ENCODE results near the gene MAP2K7.
"Not testable (repeated sequence)": the region's sequence is repeated elsewhere in the genome, so short reads cannot be mapped to it uniquely, and the experiment has no call there.

The MAP2K7 gene

DNA sequence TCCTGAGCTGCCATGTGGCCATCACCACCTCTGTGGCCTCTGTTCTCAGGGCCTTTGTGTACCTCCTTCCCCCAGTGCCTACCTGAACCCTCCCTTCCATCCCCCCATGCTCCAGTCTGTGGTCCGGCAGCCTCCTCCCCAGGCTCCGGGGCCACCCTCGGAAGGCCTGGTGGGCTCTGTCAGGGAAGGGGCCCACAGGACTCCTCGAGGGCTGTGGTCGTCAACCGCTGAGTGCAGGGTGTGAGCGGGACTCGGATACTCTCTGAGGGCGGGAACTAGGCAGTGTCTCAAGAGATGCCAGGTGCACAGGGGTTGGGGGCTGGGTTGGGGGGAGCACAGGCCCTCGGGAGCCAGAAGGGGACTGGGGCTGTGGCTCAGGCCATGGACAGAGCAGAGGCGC lies 3.9 kb downstream of the MAP2K7 start:
- no peak for DNase-seq (ENCODE audit: low read depth in 2 of 2)

DNA sequence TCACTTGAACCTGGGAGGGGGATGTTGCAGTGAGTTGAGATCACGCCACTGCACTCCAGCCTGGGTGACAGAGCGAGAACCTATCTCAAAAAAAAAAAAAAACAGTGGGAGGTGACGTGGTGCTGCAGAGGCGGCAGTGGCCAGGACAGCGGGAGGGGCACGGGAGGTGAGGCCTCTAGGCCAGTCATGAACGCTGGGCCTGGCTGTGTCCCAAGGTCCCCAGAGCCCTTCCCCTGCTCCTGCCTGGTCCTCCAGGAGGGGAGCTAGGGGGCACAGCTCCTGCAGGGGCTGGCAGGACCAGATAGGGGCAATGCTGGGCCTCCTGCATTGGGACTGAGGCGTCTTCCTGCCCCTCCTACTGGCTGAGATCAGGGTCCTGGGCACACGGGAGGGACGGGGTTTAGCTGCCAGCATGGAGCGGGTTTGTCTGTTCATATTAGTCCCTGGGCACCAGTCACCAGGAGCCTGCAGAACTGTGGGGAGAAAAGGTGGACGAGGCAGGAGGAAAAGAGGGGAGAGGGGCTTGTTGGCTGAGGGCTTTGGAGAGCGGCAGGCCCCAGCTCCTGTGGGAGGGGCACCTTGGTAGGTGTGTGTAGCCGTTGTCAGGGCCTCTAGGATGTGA lies 4.5 kb downstream of the MAP2K7 start:
- DNase-seq (ENCODE audit: low read depth in 2 of 2) = no peak

DNA sequence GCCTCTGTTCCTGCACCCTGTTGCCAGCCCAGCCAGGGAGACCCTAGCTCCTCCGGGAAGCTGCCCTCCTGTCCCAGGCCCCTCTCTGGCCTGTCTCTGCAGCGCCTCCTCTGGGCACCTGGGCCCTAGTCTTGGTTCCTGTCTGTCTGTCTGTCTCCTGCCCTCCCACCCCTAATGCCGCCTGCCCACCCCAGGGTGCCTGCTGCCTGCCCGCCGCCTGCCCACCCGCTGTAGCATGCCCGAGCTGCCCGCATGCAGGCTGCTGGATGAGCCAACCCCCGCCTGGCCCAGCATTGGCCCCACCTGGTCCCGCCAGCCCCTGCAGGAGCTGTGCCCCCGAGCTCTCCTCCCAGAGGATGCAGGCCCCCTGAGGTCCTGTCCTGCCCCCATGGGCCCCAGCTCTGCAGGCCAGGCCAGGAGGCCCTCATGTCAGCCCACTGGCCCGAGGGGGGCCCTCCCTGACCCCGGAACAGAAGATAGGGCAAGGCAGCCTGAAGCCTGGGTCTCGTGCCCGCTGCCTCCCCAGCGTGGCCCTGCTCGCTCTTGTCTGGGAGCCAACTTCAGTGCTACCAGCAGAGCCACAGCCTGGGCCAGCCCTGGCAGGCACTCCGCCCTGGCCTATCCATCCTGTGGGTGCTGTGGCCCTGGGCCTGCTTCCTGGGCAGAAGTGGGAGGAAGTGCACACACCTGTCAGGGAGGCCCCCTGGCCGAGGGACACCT lies 5.2 kb downstream of the MAP2K7 start:
- no peak for DNase-seq (ENCODE audit: low read depth in 2 of 2)

DNA sequence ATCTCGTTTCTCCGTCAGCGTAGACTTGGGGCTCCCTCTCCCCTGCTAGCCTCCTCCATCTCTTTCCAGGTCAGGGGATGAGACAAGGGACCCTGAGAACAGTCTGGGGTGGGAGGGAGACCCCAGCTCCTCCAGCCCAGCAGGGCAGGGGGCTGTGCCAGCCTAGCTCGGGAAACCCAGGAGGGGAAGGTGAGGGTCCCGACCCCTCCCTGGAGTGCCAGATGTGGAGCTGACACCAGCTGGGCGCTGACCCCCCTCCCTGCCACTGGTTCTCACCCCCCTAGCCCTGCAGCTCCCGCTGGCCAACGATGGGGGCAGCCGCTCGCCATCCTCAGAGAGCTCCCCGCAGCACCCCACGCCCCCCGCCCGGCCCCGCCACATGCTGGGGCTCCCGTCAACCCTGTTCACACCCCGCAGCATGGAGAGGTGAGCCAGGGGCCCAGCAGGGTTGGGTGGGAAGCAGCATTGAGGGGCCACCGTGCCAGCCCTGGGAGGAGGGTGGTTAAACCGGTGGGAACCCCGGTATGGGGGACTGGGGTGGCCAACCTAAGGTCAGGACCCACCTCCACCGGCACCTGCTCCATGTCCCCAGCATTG lies 5.9 kb downstream of the MAP2K7 start:
- DNase-seq (ENCODE audit: low read depth in 2 of 2) = no peak

DNA sequence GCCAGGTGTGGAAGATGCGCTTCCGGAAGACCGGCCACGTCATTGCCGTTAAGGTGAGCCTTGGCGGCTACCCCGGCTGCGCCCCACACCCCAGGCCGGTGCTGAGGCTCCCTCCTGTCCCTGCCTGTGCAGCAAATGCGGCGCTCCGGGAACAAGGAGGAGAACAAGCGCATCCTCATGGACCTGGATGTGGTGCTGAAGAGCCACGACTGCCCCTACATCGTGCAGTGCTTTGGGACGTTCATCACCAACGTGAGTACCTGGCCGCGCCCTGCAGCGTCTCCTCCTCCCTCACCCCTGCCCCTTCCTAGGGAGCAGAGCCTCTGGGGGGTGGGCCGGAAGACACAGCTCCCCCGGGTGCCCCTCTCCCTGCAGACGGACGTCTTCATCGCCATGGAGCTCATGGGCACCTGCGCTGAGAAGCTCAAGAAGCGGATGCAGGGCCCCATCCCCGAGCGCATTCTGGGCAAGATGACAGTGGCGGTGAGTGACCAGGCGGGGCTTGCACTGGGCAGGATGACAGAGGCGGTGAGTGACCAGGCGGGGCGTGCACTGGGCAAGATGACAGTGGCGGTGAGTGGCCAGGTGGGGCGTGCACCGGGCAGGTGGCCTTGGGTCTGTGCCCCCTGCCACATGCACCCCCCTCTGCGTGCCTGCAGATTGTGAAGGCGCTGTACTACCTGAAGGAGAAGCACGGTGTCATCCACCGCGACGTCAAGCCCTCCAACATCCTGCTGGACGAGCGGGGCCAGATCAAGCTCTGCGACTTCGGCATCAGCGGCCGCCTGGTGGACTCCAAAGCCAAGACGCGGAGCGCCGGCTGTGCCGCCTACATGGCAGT lies 6.9 kb downstream of the MAP2K7 start:
- DNase-seq (ENCODE audit: low read depth in 2 of 2) = no peak

DNA sequence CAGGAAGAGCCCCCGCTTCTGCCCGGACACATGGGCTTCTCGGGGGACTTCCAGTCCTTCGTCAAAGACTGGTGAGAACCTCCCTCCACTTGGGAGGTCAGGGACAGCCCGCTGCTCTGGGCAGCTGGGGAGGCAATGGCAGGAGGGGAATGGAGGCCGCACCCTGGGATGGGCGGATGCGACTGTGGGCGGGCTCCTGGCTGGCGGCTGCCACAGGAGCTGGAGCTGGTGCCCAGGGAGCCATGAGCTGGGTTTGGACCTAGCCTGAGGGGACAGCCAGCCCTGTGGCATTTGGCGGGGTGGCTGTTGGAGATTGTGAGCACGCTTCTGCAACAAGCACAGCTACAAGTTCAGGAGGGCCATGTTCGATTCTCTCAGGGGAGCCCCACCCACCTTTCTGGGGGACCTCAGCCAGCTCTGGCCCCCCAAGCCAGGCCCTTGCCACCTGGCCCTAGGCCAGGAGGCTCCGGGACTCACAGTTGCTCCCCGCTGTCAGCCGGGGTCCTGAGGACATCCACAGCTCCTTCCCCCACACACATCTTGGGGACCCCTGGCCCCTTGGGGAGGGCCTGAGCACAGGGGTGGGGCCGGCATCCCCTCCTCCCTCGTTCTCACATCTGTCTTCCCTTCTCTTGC lies 7.9 kb downstream of the MAP2K7 start:
- no peak for DNase-seq (ENCODE audit: low read depth in 2 of 2)

DNA sequence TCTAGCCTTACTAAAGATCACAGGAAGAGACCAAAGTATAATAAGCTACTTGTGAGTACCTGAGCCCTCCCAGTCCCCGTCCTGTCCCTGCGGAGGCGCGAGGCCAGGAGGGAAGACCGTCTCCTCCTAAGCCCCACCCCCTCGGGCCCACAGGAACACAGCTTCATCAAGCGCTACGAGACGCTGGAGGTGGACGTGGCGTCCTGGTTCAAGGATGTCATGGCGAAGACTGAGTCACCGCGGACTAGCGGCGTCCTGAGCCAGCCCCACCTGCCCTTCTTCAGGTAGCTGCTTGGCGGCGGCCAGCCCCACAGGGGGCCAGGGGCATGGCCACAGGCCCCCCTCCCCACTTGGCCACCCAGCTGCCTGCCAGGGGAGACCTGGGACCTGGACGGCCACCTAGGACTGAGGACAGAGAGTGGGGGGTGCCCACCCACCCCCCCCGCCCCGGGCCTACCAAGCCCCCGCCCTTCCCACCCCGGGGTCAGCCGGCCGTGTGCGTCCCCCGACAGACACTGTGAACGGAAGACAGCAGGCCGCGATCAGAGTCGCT lies 8.5 kb downstream of the MAP2K7 start:
- no peak for DNase-seq (ENCODE audit: low read depth in 2 of 2)

DNA sequence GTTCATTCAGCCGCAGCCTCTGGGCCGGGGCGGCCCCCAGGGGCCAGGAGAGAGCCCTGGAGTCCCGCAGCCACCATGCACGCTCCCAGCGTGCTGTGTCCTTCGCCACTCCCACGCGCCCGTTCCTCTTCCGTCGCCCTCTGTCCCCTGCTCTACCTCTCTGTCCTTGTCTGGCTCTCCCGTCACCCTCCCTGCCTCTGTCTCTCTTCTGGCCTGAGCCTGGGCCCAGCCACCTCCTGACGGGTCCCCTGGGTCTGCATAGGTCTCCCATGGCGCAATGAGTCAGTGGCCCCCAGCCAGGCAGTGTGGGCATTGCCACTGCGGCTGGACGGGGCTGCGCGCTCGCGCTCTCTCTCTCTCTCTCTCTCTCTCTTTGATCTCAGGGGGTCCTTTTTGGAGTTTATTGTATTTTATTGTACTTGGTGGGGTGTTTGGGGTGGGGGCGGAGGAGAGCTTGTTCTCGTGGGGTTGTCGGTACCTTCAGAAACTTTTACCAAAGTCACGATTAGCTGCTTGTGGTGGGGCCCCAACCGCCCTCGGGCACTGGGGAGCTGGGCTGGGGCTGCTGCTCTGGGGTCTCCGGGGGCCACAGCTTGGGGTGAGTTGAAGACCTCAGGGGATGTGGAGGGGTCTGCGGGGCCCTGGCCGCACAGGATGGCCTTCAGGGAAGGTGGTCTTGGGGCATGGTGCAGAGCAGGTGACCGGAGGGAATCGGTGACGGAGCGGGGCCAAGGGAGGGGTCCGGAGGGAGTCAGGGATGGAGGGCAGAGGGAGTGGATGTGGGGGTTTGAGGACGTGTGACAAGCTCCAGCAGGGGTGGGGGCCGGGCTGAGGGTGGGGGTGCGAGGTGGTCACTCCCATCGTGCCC lies 9.3 kb downstream of the MAP2K7 start:
- no peak for DNase-seq (ENCODE audit: low read depth in 2 of 2)

DNA sequence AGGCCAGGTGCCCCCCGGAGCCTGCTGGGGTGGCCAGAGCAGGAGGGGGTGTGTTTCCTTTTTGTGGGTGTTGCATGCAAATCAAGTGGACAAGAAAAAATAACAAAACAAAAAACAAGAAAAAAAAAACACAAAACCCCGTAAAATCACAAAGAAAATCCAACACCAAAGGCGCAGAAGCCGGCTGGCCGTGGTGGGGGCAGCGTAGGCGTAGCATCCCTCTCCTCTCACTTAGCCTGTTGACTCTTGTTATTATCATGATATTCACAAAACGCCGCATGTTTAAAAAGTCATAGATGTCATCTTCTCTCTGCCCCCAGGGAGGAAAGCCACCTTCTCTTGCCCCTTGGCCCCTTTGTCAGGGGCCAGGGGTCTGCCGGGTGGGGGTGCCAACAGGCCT lies 10.0 kb downstream of the MAP2K7 start:
- no peak for DNase-seq (ENCODE audit: low read depth in 2 of 2)

DNA sequence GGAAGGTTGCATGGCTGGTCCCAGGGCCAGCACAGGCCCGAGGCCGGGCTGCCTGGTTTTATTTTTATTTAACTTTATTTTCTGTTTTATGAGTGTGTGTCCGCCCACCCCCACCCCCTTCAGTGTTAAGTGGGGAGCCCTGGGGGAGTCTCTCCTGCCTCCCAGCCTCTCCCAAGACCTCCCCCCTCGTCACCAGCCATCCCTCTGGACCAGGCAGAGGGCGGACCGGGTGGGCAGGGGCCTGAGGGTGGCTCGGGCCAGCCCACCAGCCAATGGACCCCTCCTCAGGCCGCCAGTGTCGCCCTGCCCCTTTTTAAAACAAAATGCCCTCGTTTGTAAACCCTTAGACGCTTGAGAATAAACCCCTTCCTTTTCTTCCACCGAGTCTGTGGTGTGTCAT lies 10.4 kb downstream of the MAP2K7 start:
- DNase-seq (ENCODE audit: low read depth in 2 of 2) = no peak

DNA sequence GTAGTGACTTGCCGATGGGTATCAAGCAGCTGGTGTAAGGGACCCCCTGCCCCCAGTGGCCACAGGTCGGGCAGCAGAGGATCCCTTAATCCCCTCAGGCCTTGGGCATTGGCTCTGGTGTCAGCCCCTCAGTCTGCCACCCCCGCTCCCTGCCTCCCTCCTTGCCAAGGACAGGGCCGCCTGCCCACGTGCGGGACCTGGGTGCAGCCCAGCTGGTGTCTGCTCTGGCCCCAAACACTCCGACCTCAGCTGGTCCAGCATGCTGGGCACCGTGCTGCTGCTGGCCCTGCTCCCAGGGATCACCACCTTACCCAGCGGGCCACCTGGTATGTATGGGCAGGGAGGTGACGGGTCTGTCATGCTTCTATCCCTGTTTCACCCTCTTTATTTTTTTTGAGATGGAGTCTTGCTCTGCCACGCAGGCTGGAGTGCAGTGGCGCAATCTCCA lies 10.9 kb downstream of the MAP2K7 start, which contains the start of gene TGFBR3L:
Gene TGFBR3L (plus strand): TSS at position 233 of the 448 bp plus-strand sequence.
- DNase-seq (ENCODE audit: low read depth in 2 of 2) = no peak

DNA sequence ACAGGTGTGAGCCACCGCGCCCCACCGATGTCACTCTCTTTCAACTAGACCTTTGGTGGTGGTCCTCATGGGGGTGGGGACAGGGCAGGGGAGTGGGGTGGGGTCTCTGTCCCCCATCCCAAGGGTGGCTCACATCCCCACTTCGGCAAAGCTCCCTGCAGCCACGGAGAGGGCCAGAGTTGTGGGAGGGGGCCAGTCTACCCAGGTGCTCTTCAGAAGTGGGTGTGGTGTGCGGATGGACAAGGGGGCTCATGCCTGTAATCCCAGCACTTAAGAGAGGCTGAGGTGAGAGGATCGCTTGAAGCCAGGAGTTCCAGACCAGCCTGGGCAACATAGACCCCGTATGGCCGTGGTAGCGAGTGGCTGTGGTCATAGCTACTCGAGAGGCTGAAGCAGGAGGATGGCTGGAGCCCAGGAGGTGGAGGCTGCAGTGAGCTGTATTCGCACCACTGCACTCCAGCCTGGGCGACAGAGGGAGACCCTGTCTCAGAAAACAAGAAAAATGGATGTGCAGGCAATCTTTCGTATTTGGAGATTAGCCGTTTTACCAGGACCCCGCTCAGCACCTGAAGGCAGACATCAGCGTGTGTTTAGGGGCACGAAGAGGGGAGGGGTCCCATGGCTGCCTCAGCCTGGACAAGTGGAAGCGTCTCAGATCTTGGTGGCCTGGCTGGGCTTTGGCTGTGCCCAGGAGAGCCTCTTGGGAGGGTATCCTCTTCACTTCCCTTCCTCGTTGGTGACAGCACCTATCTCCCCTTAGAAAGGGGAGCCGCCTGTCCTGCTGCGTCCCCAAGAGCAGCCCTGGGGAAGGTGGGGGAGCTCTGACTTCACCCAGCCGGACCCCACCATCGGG lies 11.8 kb downstream of the MAP2K7 start:
- no peak for DNase-seq (ENCODE audit: low read depth in 2 of 2)

DNA sequence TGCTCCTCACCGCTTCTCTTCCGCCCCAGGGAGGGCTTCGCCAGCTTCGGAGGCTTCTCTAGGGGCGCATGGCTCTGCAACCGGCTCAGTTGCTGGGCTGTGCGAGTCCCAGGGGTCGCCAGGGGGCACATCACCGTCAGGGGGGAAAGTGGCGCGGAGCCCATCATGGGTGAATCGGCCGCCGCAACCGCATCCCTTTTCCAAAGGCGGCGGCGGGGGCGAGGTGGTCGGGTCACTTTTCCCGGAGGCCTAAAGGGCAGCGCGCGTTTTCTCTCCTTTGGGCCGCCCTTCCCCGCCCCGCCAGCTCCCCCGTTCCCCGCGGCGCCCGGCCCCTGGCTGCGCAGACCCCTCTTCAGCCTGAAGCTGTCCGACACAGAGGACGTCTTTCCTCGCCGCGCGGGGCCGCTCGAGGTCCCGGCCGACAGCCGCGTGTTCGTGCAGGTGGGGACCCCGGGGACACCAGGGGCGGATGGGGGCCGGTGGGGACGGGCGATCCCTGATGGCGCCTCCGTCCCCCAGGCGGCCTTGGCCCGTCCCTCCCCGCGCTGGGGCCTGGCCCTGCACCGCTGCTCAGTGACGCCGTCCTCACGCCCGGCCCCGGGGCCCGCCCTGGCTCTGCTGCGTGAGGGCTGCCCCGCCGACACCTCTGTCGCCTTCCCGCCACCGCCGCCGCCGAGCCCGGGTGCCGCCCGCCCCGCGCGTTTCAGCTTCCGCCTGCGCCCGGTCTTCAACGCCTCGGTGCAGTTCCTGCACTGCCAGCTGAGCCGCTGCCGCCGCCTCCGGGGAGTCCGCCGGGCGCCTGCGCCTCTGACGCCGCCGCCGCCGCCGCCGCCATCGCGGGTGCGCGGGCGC lies 12.7 kb downstream of the MAP2K7 start:
- DNase-seq (ENCODE audit: low read depth in 2 of 2) = no peak

DNA sequence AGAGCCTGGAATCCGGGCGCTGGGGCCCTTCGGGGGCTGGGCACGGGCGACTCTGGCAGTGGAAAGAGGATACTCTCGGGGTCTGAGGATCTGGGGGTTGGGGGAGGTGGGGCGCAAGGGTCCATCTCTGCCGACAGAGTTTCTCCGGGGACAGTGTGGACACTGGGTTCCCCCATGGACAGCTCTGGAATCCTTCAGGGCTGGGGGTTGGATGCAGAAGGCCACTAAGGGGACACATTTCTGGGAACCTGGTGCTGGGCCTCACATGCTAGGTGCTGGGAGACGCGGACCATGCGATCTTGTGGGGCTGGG lies 13.2 kb downstream of the MAP2K7 start:
- DNase-seq (ENCODE audit: low read depth in 2 of 2) = no peak

DNA sequence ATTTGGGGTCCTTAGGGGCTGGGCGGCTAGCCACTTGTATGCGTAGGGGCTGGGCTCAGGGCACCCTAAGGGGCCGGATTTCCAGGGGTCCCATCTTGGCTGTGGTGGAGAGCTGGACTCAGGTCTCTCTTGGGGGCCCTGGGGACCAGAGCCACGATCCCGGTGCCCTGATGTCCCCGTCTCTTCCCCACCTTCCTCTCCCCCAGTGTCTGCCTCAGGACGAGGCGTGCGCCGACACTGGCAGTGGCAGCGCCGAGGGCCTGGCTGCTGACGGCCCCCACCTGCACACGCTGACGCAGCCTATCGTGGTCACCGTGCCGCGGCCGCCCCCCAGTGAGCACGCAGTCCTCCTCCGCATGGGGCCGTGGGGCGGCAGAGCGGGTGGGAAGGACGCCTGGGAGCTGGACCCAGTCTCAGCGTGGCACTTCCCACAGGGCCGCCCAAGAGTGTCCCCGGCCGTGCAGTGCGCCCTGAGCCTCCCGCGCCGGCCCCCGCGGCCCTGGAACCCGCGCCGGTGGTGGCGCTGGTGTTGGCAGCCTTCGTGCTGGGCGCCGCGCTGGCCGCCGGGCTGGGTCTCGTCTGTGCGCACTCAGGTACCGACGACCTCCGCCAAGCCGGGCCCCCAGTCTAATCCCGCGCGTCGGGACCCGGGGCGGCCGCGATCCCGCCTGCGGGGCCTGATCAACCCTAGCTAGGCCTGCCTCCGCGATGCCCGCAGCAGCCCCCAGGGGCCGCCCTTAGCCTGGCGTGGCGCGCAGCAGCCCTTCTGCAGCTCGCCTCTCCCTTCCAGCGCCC lies 13.8 kb downstream of the MAP2K7 start:
- no peak for DNase-seq (ENCODE audit: low read depth in 2 of 2)

DNA sequence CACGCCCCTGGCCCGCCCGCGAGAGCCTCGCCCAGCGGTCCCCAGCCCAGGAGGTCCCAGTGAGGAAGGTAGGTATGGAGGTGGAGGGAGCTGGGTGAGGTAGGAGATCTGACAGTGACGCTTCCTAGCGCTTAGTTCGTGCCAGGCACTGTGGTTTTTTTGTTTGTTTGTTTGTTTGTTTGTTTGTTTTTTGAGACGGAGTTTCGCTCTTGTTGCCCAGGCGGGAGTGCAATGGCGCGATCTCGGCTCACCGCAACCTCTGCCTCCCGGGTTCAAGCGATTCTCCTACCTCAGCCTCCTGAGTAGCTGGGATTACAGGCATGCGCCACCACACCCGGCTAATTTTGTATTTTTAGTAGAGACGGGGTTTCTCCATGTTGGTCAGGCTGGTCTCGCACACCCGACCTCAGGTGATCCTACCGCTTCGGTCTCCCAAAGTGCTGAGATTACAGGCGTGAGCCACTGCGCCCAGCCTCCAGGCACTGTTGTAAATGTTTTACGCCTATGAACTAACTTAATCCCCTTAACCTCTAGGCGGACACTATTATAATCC lies 14.5 kb downstream of the MAP2K7 start:
- not testable (repeated sequence) for DNase-seq (ENCODE audit: low read depth in 2 of 2)

DNA sequence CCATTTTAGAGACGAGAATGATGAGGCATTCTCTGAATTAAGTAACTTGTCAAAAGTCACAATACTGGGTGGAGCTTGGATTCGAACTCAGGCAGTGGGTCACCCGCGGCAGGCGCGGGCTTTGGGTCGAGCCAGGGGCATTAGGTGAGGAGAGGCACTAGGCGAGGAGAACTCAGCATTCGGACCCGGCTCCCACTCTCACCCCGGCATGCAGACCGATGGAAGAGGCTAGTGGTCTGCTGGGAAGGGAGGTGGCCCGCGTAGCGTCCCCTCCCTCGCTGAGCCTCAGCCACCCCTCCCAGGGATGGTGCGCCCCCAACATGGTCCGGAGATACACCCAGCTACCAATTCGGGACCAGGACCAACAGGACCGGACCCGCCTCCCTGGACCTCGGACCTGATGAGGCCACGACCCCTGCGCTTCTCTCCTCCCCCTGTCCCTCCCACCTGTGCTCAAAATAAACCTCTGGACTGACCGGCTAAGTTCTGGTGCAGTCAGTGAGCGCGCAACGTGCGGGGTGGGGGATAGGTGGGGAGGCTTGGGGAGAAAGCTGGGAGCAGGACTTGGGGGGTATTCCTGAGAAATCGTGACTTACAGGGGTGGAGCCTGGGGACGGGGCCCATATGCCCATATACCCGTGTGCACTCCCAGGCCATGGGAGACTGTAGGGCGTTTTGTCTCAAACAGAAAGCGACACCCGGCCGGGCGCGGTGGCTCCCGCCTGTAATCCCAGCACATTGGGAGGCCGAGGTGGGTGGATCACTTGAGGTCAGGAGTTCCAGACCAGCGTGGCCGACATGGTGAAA lies 15.1 kb downstream of the MAP2K7 start:
- DNase-seq (ENCODE audit: low read depth in 2 of 2) = no peak

Data from fibroblast of skin of left quadriceps (primary cell).